Gastroesophageal sphincter (tissue), 4 donors: Measurements from ENCODE around the gene HOXA4. TPM values are rescaled to one million over a fixed set of nuclear protein-coding genes. Genes with fewer than 3 reads are reported as not detected.

Source experiments
- ATAC-seq: fragments of 150-250 bp; one replicate; pipeline ENCODE4 v1.9.1; 2016; ENCODE audit warnings: mild to moderate bottlenecking, moderate library complexity
- H3K27ac ChIP-seq, 4 donors: fragments of 200-600 bp; sonication (generic) in 3 of 4; 1 replicate in 3 of 4; 2 replicates in 1 of 4; pipeline ENCODE4 v1.5.1; 2016 to 2019
- H3K27me3 ChIP-seq: fragments of 200-600 bp; sonication (generic); one replicate; pipeline ENCODE4 v1.5.1; 2019
- H3K36me3 ChIP-seq, 2 donors: fragments of 200-600 bp; sonication (generic); one replicate each; pipeline ENCODE4 v1.5.1; 2019; ENCODE audit warnings: control low read depth in 1 of 2
- H3K4me1 ChIP-seq, 3 donors: fragments of 200-600 bp; sonication (generic); 1 replicate in 2 of 3; 2 replicates in 1 of 3; pipeline ENCODE4 v1.5.1; 2016 to 2019; ENCODE audit warnings: control low read depth in 2 of 3
- H3K4me3 ChIP-seq, 2 donors: fragments of 200-600 bp; sonication (generic); one replicate each; pipeline ENCODE4 v1.5.1; 2019; ENCODE audit warnings: mild to moderate bottlenecking in 1 of 2, moderate library complexity in 1 of 2
- H3K9me3 ChIP-seq, 3 donors: fragments of 200-600 bp; sonication (generic); one replicate each; pipeline ENCODE4 v1.5.1; 2017 to 2019; ENCODE audit warnings: control low read depth in 2 of 3
- EP300 ChIP-seq: sonication (generic); formaldehyde crosslinking; IDR thresholded peaks from one replicate; pipeline ENCODE4 v1.6.1; 2017; ENCODE audit warnings: antibody characterized with exemption, mild to moderate bottlenecking
- POLR2A ChIP-seq, 2 donors: fragments of 450-650 bp; IDR thresholded peaks; one replicate each; pipeline ENCODE4 v1.6.1; 2017; ENCODE audit warnings: antibody characterized with exemption in 2 of 2, mild to moderate bottlenecking in 2 of 2, moderate library complexity in 1 of 2
- POLR2AphosphoS5 ChIP-seq: sonication (generic); formaldehyde crosslinking; IDR thresholded peaks from one replicate; pipeline ENCODE4 v1.6.1; 2017; ENCODE audit warnings: antibody characterized with exemption
- WGBS, 2 donors: methylation state at CpG; one replicate each; pipeline ENCODE4 v1.1.5; 2018; ENCODE audit warnings: low coverage in 1 of 2; 5-methylcytosine and 5-hydroxymethylcytosine counted together
- total RNA-seq, 4 donors: library from RNA; depleted of rRNA; stranded (reverse); fragments of >200 nt; gene quantifications; one replicate each; pipeline ENCODE4 v1.1.0, GENCODE V29; 2016
- TF ChIP-seq, protein P1 (sequence below), 4 experiments: fragments of 200-600 bp in 2 of 4; fragments of 450-650 bp in 2 of 4; sonication (generic) in 1 of 4; IDR thresholded peaks; one replicate each; pipeline ENCODE4 v1.5.1; 2017 to 2019; ENCODE audit warnings: antibody characterized with exemption in 4 of 4, mild to moderate bottlenecking in 2 of 4, moderate library complexity in 2 of 4

Gene HOXA4
- total RNA-seq, 4 donors from 2014 or later = 8.6 to 20.2 (median 15.3) TPM

- Histone ChIP-seq H3K9me3 (no peaks in the 10 kb centered on the region), H3K27ac (peak overlapping the region; percentile 90 to 100 (median 98)), H3K36me3 (no peaks in the 10 kb centered on the region), H3K4me1 (peaks cover 5 to 59% (median 6%) of the 10 kb centered on the region in 3 donors), H3K4me3 (peak overlapping the region; percentile 94 to 98), H3K27me3 (peaks cover 6% of the 10 kb centered on the region)
- ATAC-seq = no peak
- TF ChIP-seq EP300 = no peak
- TF ChIP-seq POLR2AphosphoS5 = no peak
- TF ChIP-seq, protein P1, sequence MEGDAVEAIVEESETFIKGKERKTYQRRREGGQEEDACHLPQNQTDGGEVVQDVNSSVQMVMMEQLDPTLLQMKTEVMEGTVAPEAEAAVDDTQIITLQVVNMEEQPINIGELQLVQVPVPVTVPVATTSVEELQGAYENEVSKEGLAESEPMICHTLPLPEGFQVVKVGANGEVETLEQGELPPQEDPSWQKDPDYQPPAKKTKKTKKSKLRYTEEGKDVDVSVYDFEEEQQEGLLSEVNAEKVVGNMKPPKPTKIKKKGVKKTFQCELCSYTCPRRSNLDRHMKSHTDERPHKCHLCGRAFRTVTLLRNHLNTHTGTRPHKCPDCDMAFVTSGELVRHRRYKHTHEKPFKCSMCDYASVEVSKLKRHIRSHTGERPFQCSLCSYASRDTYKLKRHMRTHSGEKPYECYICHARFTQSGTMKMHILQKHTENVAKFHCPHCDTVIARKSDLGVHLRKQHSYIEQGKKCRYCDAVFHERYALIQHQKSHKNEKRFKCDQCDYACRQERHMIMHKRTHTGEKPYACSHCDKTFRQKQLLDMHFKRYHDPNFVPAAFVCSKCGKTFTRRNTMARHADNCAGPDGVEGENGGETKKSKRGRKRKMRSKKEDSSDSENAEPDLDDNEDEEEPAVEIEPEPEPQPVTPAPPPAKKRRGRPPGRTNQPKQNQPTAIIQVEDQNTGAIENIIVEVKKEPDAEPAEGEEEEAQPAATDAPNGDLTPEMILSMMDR (IDR thresholded peaks at IDR 0.05) = no peak
- no peak for TF ChIP-seq POLR2A (IDR thresholded peaks at IDR 0.05)
- 33 to 41% methylated on average over 18 of the region's 18 CpGs for WGBS, 2 donors
Measured at GRCh38 chr7:27141137-27141922, 10.8 kb upstream of the HOXA4 start.

DNA sequence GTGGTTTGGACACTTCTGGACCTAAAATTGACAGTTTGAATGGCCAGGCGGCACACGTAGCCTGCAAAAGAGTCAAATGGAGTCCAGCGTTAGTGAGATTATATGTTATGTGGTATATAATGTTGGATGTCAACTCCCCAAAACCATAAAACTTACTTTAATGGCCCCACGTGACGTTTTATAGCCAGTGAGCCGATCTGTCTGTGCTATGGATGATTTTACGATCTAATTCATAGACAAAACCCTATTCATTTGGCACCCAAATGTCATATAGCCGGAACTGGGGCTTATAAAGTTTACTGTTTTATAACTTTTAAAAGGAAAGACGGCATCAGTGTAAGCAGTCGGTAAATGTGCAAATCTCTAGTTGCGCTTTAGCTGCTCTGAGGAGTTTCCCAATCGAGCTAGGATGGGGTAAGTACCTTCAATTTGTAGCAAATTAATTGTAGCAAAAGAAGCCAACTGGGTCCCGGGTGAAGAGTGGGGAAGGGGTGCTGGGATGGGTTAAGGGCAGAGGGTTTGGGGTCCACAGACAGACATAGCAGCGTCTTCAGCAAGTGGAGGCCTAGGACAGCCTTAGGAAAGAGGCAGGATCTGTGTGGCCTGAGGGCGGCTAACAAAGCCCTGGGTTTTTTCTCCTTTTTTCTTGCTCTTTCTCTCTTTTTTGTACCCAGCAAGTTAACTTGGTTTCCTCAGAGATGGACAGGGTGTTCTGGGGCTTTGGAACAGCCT, 9.7 kb upstream of the HOXA4 start:
- 21 to 23% methylated on average over 13 to 14 of the region's 15 CpGs for WGBS, 2 donors
- TF ChIP-seq POLR2A (IDR thresholded peaks at IDR 0.05) (no peak), POLR2AphosphoS5 (no peak), EP300 (no peak)
- TF ChIP-seq, protein P1 (IDR thresholded peaks at IDR 0.05) = no peak
- Histone ChIP-seq H3K4me3 (peak overlapping the region; percentile 31 to 94), H3K27me3 (peaks cover 6% of the 10 kb centered on the region), H3K36me3 (no peaks in the 10 kb centered on the region), H3K27ac (peak overlapping the region; percentile 90 to 100 (median 98)), H3K4me1 (peaks cover 5 to 70% (median 8%) of the 10 kb centered on the region in 3 donors), H3K9me3 (no peaks in the 10 kb centered on the region)
- ATAC-seq = no peak

DNA sequence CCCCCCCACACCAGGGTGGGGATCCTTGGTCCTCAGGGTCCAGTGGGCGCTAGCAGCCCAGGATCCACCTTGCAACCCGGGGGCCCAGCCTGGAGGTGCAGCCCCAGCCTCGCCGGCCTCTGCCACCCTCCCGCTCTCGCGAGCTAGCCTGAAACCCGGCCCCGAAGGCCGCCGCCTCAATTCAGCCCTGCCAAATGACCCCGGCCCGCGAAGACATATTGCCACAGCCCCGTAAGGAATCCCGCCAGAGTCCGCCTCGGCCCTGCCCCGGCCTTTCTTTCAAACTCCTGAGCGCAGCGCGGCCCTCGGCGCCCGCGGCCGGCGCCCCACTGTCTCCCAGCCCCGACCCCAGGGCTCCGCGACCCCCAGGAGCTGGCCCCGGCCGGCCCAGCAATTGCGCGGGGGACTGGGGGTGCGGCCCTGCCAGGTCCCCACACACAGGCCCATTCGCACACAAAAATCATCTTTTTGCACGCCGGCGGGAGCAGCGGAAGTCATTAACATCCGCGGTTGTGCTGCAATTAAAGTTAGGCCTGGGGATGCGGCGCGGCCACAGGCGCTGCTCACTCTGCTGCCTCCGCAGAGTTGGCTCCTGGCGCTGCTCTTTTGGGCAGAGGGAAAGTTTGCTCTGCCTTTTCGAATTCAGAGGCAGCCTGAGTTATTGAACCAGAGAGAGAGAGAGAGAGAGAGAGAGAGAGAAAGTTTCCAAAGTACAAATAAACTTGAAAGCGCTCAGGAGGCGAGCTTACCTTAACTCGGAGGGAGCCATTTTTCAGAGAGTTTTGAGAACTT, 9.0 kb upstream of the HOXA4 start:
- no peaks in the 10 kb centered on the region for H3K9me3 ChIP-seq
- no peak for ATAC-seq
- H3K4me1 ChIP-seq = peaks cover 12 to 74% (median 12%) of the 10 kb centered on the region in 3 donors
- H3K36me3 ChIP-seq = no peaks in the 10 kb centered on the region
- H3K27me3 ChIP-seq = no peaks in the 10 kb centered on the region
- 19 to 35% methylated on average over 3 to 8 of the region's 53 CpGs for WGBS, 2 donors
- H3K27ac ChIP-seq = peak overlapping the region; percentile 90 to 100 (median 98)
- peak in 1 of 2 donors; percentile 14 for TF ChIP-seq POLR2A (IDR thresholded peaks at IDR 0.05)
- TF ChIP-seq, protein P1 (IDR thresholded peaks at IDR 0.05) = no peak
- H3K4me3 ChIP-seq = peak overlapping the region; percentile 31 to 94

- peaks cover 12 to 75% (median 12%) of the 10 kb centered on the region in 3 donors for H3K4me1 ChIP-seq
Measured at GRCh38 chr7:27138985-27139333, 8.4 kb upstream of the HOXA4 start.

More at GRCh38 chr7:27138985-27139333, 8.4 kb upstream of the HOXA4 start:
- Histone ChIP-seq H3K27me3 (no peaks in the 10 kb centered on the region), H3K27ac (peak overlapping the region; percentile 90 to 100 (median 98)), H3K9me3 (no peaks in the 10 kb centered on the region), H3K4me3 (peak overlapping the region; percentile 31 to 94), H3K36me3 (no peaks in the 10 kb centered on the region)
- 34 to 38% methylated on average over 3 to 5 of the region's 11 CpGs for WGBS, 2 donors
- no peak for ATAC-seq
- TF ChIP-seq EP300 (no peak), POLR2AphosphoS5 (no peak), POLR2A (IDR thresholded peaks at IDR 0.05) (no peak)
- TF ChIP-seq, protein P1 (IDR thresholded peaks at IDR 0.05) = no peak
